GM21515 (cell line): ENCODE measurements around the gene LDHAL6A.
"Not testable (repeated sequence)": the region's sequence is repeated elsewhere in the genome, so short reads cannot be mapped to it uniquely, and the experiment has no call there.

Source experiments
- ATAC-seq: cut with Tn5 transposase; IDR thresholded peaks from one replicate; pipeline ENCODE4 v1.9.1; 2021; ENCODE audit not compliant: unreplicated experiment

LDHAL6A gene

DNA sequence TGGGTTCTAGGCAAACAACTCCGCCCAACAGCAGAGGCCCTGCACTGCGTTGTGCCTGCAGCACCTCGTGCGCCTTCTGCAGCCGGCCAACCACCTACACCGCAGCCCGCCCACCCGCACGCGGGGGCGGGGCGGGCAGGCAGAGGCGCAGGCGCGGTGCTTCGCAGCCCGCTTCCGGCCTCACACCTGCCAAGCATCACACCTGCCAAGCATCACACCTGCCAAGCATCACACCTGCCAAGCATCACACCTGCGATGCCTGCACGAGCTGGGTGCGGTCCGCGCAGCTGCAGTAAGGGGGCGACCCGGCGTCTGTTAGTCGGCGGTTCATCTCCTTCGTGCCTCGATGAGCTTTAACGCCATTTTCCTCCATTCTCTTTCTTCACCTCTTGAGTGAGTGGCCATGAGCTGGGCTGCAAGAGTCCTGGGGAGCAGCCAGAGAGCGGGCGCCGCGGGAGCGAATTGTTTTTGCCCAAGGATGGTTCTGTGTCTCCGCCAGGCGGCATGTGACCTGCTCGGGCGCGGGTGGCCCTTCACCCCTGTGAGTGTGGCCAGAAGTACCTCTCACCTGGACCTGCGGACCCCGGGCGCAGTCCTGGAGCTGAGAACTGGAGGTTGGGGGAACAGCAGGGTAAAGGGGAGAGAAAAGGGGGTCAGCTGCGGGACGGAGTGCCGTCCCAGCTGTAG is at the start of gene LDHAL6A:
LDHAL6A (plus strand) TSS at position 171 of the 687 bp plus-strand sequence. CDS start 825 bp downstream, outside the sequence.
- no peak for ATAC-seq

DNA sequence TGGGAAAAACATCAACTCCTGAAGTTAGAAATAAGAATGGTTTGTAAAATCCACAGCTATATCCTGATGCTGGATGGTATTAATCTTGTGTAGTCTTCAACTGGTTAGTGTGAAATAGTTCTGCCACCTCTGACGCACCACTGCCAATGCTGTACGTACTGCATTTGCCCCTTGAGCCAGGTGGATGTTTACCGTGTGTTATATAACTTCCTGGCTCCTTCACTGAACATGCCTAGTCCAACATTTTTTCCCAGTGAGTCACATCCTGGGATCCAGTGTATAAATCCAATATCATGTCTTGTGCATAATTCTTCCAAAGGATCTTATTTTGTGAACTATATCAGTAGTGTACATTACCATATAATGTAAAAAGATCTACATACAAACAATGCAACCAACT is 48.3 kb upstream of the LDHAL6A start:
- not testable (repeated sequence) for ATAC-seq

DNA sequence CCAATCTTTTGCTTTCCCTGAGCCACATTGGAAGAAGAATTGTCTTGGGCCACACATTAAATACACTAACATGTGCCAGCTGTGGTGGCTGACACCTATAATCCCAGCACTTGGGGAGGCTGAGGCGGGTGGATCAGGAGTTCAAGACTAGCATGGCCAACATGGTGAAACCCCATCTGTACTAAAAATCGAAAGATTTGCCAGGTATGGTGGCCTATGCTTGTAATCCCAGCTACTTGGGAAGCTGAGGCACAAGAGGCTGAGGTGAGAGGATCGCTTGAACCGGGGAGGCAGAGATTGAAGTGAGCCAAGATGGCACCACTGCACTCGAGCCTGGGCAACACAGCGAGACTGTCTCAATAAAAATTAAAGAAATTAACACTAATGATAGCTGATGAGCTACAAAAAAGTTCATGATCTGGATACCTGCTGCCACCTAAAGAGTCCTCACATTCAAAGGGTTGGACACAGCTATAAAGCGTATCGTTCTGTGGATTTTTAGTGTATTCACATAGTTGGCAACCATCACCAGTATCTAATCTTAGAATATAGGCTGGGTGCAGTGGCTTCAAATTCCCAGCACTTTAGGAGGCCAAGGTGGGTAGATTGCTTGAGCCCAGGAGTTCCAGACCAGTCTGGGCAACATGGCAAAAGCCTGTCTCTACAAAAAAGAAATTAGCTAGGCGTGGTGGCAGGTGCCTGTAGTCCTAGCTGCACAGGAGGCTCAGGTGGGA is 46.9 kb upstream of the LDHAL6A start:
- no peak for ATAC-seq

DNA sequence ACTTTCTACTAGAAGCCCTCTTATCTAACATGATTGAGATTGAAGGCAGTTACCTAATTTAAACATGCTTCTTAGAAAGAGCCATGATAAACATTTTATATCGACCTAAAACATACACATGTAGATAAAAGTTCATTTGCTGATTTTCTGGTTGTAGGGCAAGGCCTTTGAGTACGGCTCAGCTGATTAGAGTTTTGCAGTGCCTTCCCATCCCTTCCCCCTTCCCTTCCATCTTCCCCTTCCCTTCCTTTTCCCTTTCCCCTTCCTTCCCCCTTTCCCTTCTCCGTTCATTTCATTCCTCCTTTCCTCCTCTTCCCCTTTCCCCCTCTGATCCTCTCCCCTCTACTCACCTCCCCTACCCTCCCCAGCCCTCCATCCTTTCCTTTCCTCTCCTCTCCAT is 39.2 kb upstream of the LDHAL6A start:
- ATAC-seq = no peak

DNA sequence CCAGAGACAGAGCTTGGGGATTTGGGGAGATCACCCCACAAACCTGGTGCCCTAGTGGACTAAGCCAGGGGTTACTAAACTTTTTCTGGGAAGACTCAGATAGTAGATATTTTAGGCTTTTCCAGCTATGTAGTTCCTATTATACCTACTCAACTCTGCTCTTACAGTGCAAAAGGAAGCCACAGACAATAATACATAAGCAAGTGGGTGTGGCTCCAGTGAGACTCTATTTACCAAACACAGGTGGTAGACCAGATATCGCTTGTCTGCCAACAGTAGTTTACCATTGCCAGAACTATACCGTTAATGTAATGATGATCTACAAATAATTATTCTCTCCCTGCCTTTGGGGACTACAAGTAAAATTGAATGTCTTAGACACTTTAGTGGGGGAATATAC is 36.6 kb upstream of the LDHAL6A start:
- no peak for ATAC-seq

DNA sequence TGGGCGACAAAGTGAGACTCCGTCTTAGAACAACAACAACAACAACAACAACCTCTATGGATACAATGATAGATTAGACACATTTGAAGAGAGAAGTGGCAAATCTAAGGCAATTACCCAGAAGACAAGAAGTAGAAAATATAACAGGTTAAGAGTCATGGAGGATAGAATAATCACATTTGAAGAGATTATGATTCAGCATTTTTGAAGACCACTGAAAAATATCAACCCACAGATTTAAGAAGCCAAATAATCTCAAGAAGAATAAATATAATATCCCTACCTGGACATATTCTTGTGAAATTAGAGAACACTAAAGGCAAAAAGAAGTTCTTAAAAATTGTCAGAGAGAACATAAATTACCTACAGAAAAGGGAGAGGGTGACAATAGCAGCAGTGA is 35.6 kb upstream of the LDHAL6A start:
- no peak for ATAC-seq

DNA sequence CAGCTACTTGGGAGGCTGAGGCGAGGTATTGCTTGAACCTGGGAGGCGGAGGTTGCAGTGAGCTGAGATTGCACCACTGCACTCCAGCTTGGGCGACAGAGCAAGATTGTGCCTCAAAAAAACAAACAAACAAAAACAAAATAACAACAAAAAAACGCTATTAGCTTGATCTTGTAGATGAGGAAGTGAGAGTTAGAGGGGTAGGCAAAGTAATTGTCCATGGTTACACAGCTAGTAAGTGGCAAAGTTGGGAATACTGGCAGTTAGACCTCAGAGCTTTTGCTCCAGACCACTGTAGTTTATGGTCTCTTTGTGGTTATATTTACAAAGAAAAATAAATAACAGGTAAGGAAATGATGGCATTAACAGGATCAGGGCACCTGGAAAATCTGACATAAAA is 28.4 kb upstream of the LDHAL6A start:
- no peak for ATAC-seq

DNA sequence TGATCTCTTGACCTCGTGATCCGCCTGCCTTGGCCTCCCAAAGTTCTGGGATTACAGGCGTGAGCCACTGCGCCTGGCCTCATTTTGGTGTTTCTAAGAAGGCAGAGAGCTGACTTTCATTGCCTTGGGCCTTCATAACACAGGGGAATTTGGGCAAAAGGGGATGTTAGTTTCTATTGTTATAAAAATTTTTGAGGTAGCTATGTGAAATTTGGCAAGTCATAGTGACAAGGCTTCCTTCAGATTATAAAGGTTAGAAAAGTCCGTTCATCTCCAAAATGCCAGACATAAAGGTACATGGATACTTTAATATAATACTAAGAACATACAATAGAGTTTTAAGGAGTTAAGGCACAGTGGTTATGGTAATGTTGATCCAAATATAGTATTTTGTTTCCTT is 26.3 kb upstream of the LDHAL6A start:
- no peak for ATAC-seq

DNA sequence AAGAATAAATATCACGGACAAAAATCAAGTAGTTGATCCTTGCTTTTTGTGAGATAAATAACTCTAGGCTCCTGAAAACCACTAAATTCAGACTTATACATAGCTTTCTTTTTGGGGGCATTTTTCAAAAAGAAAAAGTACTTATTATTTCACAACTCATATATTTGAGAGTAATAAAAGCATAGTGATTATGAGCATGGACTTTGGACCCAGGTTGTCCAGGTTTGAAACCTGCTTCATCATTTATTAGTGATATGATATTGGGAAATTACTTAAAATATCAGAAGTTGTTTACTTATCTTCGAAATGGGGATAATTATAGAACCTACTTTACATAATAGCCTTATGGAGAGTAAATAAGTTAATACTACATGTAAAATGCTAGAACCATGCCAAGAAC is 17.0 kb upstream of the LDHAL6A start:
- no peak for ATAC-seq

DNA sequence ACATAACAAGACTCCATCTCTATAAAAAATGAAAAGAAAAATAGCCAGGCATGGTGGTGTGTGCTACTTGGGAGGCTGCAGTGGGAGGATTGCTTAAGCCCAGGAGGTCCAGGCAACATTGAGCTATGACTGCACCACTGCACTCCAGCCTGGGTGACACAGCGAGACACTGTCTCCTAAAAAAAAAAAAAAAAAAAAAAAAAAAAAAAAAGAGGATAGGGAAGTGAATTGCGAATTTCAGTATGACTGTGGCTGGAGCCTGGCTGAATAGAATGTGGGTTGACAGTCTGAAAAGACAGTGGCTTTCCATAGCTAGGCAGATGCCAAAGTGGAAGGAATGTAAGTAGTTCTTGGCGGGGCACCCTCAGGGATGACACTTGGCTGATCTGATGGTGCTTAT is 6.4 kb upstream of the LDHAL6A start:
- no peak for ATAC-seq

DNA sequence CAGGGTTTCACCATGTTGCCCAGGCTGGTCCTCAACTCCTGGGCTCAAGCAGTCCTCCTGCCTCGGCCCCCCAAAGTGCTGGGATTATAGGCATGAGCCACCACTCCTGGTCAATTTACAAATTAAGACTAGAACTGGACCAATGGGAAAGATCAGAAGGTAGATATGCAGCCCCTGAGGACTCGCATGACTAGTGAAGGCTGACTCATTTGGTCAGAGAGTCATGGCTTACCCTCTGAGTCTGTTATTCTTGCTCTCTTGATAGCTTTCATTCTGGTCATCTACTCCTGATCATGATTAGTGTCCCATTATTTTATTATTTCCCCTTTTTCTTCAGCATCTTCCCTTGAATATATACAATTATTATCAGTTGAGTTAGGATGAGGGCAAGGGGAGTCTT is 2.7 kb upstream of the LDHAL6A start:
- no peak for ATAC-seq

DNA sequence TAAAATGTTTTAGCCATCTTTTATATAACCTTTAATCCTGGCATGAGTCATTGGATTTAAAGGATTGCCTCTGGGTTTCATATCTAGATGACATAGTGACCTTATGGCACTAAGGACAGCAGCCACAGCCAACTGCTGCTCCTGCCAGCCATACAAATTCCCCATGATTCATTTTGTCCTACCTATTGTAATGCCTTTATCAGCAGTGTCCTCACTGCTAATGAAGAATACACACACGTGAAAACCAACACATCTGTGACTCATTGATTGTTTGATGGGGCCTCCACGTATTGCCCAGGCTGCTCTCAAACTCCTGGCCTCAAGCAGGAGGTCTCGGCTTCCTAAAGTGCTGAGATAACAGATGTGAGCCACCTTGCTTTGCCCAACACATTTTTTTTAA is 1.8 kb downstream of the LDHAL6A start:
- no peak for ATAC-seq

DNA sequence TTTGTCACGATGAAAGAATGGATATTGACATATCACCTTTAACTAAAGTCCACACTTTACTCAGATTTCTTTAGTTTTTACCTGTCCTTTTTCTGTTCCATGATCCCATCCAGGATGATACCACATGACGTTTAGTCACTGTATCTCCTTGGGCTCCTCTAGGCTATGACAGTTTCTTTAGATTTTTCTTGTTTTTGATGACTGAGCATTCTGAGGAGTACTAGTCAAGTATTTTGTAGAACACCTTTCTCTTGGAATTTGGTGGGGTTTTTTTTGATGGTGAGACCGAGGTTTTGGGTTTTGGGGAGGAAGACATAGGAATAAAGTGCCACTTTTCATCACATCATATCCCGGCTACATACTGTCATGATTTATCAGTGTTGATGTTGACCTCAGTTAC is 4.0 kb downstream of the LDHAL6A start:
- ATAC-seq = no peak

DNA sequence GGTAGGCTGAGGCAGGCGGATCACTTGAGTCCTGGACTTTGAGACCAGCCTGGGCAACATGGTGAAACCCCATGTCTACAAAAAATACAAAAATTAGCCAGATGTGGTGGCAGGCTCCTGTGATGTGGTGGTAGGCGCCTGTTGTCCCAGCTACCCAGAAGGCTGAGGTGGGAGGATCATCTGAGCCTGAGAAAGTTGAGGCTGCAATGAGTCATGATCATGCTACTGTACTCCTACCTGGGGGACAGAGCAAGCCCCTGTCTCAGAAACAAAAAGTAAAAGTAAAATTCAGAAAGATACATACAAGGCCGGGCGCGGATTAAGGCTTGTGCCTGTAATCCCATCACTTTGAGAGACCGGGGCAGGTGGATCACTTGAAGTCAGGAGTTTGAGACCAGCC is 6.3 kb downstream of the LDHAL6A start:
- ATAC-seq = no peak

DNA sequence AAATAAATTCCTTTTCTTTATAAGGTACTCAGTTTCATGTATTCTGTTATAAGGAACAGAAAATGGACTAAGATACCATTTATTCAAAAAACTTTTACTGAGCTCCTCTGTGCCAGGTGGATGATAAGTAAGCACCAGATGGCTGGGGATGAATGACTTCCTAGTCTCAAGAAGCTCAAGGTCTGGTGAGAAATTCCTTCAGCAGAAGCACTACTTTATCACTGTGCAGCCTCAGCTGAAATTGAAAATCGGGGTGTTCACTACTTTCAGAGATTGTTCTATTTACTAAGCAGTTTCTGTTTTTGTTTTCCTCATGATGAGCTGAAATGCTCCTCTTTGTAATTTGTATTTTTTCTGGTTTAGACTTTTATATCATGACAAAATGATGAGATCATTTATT is 7.8 kb downstream of the LDHAL6A start:
- ATAC-seq = peak; percentile 61

DNA sequence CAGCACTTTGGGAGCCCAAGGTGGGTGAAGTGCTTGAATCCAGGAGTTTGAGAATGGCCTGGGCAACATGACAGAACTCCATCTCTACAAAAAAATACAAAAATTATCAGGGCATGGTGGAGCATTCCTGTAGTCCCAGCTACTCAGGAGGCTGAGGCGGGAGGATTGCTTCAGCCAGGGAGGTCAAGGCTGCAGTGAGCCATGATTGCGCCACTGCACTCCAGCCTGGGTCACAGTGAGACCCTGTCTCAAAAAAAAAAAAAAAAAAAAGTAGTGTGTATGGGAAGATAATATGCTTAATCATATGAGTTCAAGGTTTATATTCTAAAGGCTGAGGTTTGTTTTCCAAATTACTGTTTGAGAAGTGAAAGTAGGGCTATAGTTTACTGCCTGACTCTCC is 10.7 kb downstream of the LDHAL6A start:
- ATAC-seq = no peak

DNA sequence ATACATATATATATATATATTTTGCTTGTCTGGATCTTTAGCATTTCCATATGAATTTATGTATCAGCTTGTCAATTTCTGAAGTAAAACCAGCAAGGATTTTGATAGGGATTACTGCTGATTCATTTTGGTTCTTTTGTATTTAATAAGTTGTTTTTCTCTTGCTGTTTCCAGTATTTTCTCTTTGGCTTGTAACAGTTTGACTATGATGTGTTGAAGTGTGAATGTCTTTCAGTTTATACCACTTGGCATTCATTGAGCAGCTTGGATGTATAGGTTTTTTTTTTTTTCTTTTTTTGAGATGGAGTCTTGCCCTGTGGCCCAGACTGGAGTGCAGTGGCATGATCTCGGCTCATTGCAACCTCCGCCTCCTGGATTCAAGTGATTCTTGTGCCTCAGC is 12.4 kb downstream of the LDHAL6A start:
- no peak for ATAC-seq

DNA sequence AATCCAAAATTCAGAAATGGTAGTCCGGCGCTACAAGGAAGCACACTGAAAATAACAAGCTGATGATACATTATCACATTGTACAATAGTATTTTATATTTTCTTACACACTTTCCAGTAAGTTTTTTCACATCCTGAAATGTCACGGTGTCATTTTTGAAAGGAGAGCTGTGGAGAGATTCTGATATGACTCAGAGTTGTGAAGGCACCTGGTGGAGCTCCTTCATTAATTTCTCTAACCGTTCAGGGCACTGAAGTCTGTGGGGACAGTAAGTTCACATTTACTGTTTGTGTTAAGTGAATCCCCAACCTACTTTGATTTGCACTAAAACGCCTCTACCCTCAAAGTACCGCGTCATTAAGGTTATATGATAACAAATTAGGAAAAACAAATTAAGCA is 13.3 kb downstream of the LDHAL6A start:
- ATAC-seq = no peak

DNA sequence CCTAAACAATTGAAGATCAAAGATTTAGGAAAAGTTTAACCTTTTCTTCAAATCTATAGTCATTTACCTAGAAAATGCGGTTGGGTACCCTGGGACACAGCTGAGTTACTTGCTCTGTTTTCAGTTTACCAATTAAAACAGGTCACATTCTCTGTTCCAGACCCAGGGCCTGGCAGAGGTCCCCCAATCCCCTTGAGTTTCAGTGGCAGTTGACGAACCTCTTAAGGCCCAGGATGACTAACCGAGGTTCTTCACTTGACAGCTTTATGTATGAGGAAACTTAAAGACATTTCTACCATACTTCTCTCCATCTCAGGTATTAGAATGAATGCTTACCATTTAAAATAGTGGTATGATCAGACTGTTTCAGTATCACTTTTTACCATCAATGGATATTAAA is 16.3 kb downstream of the LDHAL6A start:
- no peak for ATAC-seq

DNA sequence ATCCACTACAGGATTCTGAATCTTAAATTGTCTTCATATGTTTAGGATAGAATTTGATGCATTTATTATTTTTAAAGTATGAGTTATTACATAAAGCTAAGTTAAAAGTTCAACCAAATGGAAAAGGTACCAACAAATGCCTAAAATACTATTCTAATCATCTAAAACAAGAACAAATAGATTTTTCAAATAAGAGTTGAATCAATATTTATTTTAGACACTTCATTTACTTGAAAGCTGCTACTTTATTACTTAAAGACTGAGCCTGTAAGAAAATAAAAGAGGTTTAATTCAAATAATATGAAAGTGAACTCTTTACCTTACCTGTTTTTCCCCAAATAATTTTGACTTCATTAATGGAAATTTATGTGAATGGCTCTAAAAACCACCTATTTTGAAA is 16.9 kb downstream of the LDHAL6A start:
- no peak for ATAC-seq

DNA sequence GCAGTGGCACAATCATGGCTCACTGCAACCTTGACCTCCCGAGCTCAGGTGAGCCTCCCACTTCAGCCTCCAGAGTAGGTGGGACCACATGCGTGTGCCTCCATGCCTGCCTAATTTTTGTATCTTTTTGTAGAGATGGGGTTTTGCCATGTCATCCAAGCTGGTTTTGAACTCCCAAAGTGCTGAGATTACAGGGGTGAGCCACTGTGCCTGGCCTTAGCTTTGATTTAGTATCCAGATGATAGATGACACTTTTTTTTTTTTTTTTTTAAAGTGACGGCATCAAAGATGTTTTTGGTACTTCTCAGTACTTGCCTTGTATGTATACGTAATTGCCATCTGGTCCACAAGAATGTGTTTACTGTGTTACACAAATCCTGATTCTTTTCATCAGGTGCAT is 23.4 kb downstream of the LDHAL6A start:
- no peak for ATAC-seq

DNA sequence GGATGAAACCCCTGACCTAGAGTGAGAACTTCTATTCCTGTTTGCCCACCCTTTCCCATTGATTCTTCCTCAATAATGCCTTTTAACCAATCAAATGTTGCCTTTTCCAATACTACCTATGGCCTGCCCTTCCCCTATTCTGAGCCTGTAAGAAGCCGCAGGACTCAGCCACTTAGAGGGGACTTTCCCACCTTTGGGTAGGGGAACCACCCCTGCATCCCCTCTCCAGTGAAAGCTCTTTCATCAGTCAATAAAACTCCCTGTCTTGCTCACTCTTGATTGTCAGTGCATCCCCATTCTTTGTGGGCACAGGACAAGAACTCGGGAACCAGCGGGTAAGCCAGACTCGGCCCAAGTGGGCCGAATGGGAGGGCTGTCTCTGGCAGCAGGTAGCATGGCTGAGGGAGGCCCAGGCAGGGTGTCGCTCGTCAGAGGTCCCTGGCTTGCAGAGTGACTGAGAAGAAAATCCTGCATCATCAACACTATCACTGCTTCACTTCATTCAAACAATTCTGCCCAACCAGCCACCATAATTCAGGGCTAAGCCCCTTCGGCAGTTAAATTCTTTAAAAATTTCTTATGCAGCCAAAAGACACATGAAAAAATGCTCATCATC is 30.4 kb downstream of the LDHAL6A start:
- ATAC-seq = no peak
